Right cardiac atrium (tissue), 5 donors: ENCODE measurements around the gene PKNOX1. TPM values are rescaled to one million over a fixed set of nuclear protein-coding genes. Genes with fewer than 3 reads are reported as not detected.
"Not testable (repeated sequence)": the region's sequence is repeated elsewhere in the genome, so short reads cannot be mapped to it uniquely, and the experiment has no call there.

Experiments used
- ATAC-seq, 2 donors: fragments of 200-7000 bp; cut with Tn5 transposase; one replicate each; pipeline versions ENCODE4 v1.8.0 to v1.9.1; 2020; ENCODE audit warnings: moderate library complexity in 2 of 2, mild to moderate bottlenecking in 1 of 2
- DNase-seq, 3 donors: peaks; one replicate each; pipeline ENCODE4 v3.0.0-alpha.2; 2020
- H3K27ac ChIP-seq: one replicate; pipeline ENCODE4 v1.5.1; 2013; ENCODE audit warnings: mild to moderate bottlenecking, low read length, control low read depth, moderate library complexity
- H3K27me3 ChIP-seq: one replicate; pipeline ENCODE4 v1.6.1; 2013; ENCODE audit not compliant: control insufficient read depth, insufficient read depth
- H3K4me1 ChIP-seq: one replicate; pipeline ENCODE4 v1.6.1; 2013; ENCODE audit warnings: low read length; ENCODE audit not compliant: control insufficient read depth, insufficient read depth
- H3K4me3 ChIP-seq: one replicate; pipeline ENCODE4 v1.5.1; 2013; ENCODE audit warnings: low read length, control low read depth
- H3K9me3 ChIP-seq: one replicate; pipeline ENCODE4 v1.6.1; 2013; ENCODE audit warnings: low read length; ENCODE audit not compliant: control insufficient read depth
- WGBS: extraction: QIAGEN DNeasy Blood & Tissue Kit; methylation state at CpG from one replicate; pipeline ENCODE4 v1.1.7; 2013; 5-methylcytosine and 5-hydroxymethylcytosine counted together
- intact Hi-C, 4 donors: fragments of 100-400 bp; cut with DNase I; formaldehyde crosslinking; loops; one replicate each; pipeline versions ENCODE4 v1.11.0 to v1.14.0; 2022 to 2023
- long read RNA-seq, 4 donors: library from polyadenylated mRNA; unstranded; transcript quantifications; one replicate each; pipeline ENCODE4 v2.0.0, GENCODE V29; 2020 to 2021
- polyA plus RNA-seq: library from polyadenylated mRNA; stranded (reverse); fragments of 200-250 nt; gene quantifications from one replicate; pipeline ENCODE4 v1.2.3, GENCODE V29; 2013
- total RNA-seq, 4 donors: library from RNA; stranded (reverse); fragmentation: NEBNext Ultra II Directional; extraction: Animal tissue kit (Norgen Biotek cat#: 25700); gene quantifications; one replicate each; pipeline ENCODE4 v1.2.1, GENCODE V29; 2021
- donor health status: healthy with polysubstance abuse.
- donor health status: DM: no; HTN: yes; CAD: no.
- donor health status: DM: no; HTN: no; CAD: no.
- donor health status: DM: no; HTN: yes; CAD: no; lungs with severe emphysema.
- donor health status: DM: yes; HTN: yes; CAD: no.

Gene PKNOX1
- 1 to 10 TPM; 4.5 to 9.0 (median 7.8) TPM for total RNA-seq
- 3.7 TPM for polyA plus RNA-seq
- long read RNA-seq, donor 1, full-length matches to known transcripts = 2 of 6 reads
- long read RNA-seq, donor 1, partial matches to known transcripts = 1 of 6 reads
- long read RNA-seq, donor 1, other reads (novel, unspliced or antisense) = 3 of 6 reads
- long read RNA-seq, donor 2, partial matches to known transcripts = 1 of 1 reads
- long read RNA-seq, donor 2, other reads (novel, unspliced or antisense) = 0 of 1 reads
- long read RNA-seq, donor 3, full-length matches to known transcripts = 7 of 18 reads
- long read RNA-seq, donor 3, partial matches to known transcripts = 9 of 18 reads
- long read RNA-seq, donor 3, other reads (novel, unspliced or antisense) = 2 of 18 reads
- long read RNA-seq, donor 4, full-length matches to known transcripts = 1 of 3 reads
- long read RNA-seq, donor 4, partial matches to known transcripts = 1 of 3 reads
- long read RNA-seq, donor 4, other reads (novel, unspliced or antisense) = 1 of 3 reads

GRCh38 chr21:42973991-42974831, at the start of gene PKNOX1:
Gene PKNOX1, plus strand, starts transcription at chr21:42974562. Its CDS starts 29,820 bp downstream, at chr21:43004382.
- intact Hi-C loops = loop anchor here in 1 of 4 donors (10.0 kb wide), 1 partner anchor 59 kb away; no protein-coding TSS in a partner anchor
- no peaks in the 10 kb centered on the region for H3K9me3 ChIP-seq
- H3K27me3 ChIP-seq = no peaks in the 10 kb centered on the region
- peak within 1 kb of the TSS; percentile 94 for H3K27ac ChIP-seq
- peak within 1 kb of the TSS; percentile 95 for H3K4me3 ChIP-seq
- no peaks in the 10 kb centered on the region for H3K4me1 ChIP-seq
- peak; percentile 99 to 100 (median 100) for DNase-seq
- WGBS = under 1% methylated on average over 106 of the region's 106 CpGs
- ATAC-seq = peak; percentile 96 to 97

GRCh38 chr21:42925114-42925926, 49.0 kb upstream of the PKNOX1 start, which contains the start of gene ERVH48-1:
Gene ERVH48-1, minus strand, starts transcription at chr21:42925630. Its CDS starts 6,624 bp downstream, at chr21:42919006.
- 82% methylated on average over 29 of the region's 29 CpGs for WGBS
- Histone ChIP-seq H3K4me3 (no peak within 1 kb of the TSS), H3K4me1 (no peaks in the 10 kb centered on the region), H3K9me3 (no peaks in the 10 kb centered on the region), H3K27ac (no peak within 1 kb of the TSS), H3K27me3 (no peaks in the 10 kb centered on the region)
- ATAC-seq = peak in 1 of 2 donors; percentile 19
- no peak for DNase-seq
- intact Hi-C loops = no loop called here

- DNase-seq, intact Hi-C loops: not testable (repeated sequence)
These were observed 46.7 kb upstream of the PKNOX1 start for GRCh38 chr21:42927474-42928200.

GRCh38 chr21:42929969-42930368, 44.4 kb upstream of the PKNOX1 start:
- no peak overlapping the region for H3K27ac ChIP-seq
- DNase-seq = no peak
- H3K27me3 ChIP-seq = no peaks in the 10 kb centered on the region
- H3K4me1 ChIP-seq = no peaks in the 10 kb centered on the region
- WGBS = 58% methylated on average over 3 of the region's 3 CpGs
- H3K9me3 ChIP-seq = no peaks in the 10 kb centered on the region
- intact Hi-C loops = no loop called here
- no peak overlapping the region for H3K4me3 ChIP-seq
- no peak for ATAC-seq

More at GRCh38 chr21:42927474-42928200, 46.7 kb upstream of the PKNOX1 start:
- not testable (repeated sequence) for H3K4me3 ChIP-seq, H3K27ac ChIP-seq, H3K27me3 ChIP-seq, ATAC-seq, H3K4me1 ChIP-seq, H3K9me3 ChIP-seq
- 93% methylated on average over 23 of the region's 23 CpGs for WGBS

GRCh38 chr21:42931560-42932235, 42.7 kb upstream of the PKNOX1 start:
- DNase-seq = no peak
- H3K27me3 ChIP-seq = no peaks in the 10 kb centered on the region
- WGBS = 86% methylated on average over 13 of the region's 13 CpGs
- no peaks in the 10 kb centered on the region for H3K4me1 ChIP-seq
- no peak for ATAC-seq
- intact Hi-C loops = no loop called here
- H3K27ac ChIP-seq = no peak overlapping the region
- no peaks in the 10 kb centered on the region for H3K9me3 ChIP-seq
- H3K4me3 ChIP-seq = no peak overlapping the region

- 87% methylated on average over 16 of the region's 16 CpGs for WGBS
- H3K4me3 ChIP-seq, H3K27me3 ChIP-seq, H3K9me3 ChIP-seq, H3K4me1 ChIP-seq, DNase-seq, intact Hi-C loops, H3K27ac ChIP-seq, ATAC-seq: not testable (repeated sequence)
These were observed 41.8 kb upstream of the PKNOX1 start for GRCh38 chr21:42932378-42933136.

- 52% methylated on average over 9 of the region's 9 CpGs for WGBS
- H3K4me1 ChIP-seq, H3K27me3 ChIP-seq, H3K4me3 ChIP-seq, H3K9me3 ChIP-seq, H3K27ac ChIP-seq, intact Hi-C loops: not testable (repeated sequence)
- ATAC-seq (peak in 1 of 2 donors; percentile 11), DNase-seq (peak; percentile 39 to 85 (median 77))
These were observed 41.0 kb upstream of the PKNOX1 start for GRCh38 chr21:42933137-42933970.

GRCh38 chr21:42933973-42934372, 40.4 kb upstream of the PKNOX1 start:
- WGBS = 80% methylated on average over 12 of the region's 12 CpGs
- H3K27ac ChIP-seq, ATAC-seq, H3K4me3 ChIP-seq, intact Hi-C loops, H3K9me3 ChIP-seq, H3K27me3 ChIP-seq, H3K4me1 ChIP-seq, DNase-seq: not testable (repeated sequence)
